ENCODE measurements around the gene NDE1.

The NDE1 gene

DNA sequence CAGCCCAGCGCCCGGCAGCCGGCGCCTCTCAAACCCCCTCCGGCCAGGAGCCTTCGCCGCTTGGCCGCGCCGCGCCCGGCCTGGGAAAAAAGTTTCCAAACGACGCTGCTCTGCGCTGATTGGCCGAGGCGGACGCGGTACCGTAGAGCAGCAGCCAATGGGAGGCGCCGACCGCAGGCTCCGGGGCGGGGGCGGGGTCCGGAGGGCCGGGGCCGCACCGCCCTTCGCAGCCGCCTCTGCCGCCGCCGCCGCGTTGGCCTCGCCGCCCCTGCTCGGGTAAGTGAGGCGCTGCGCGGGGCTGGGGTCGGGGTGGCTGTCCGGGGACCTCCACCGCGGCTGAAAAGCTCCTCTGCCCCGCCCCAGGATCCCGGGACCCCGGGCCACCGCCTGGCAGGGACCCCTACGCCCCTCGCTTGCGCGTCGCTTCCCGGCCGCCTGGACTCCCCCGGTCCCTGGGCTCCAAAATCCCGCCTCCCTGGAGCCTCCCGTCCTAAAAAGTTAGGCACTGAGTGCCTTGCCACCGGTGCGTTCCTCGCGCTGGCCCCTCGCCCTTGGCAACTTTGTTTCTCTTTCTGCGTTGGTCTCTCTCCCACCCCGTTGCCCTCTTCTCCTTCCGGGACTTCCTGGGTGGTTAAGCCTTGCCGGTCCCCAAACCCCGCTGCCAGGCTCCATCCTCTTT is at the start of gene NDE1:
Gene NDE1 (plus strand): TSS at position 227 of the 679 bp plus-strand sequence. CDS start 14,534 bp downstream, outside the sequence.
- in situ Hi-C loops (cut with MboI; ENCODE audit: low sequenced_read_pairs, unreplicated experiment) = no loop called here
- no peak for TF ChIP-seq CTCF (IDR thresholded peaks at IDR 0.05; ENCODE audit: borderline replicate concordance, control extremely low read depth, extremely low read depth, insufficient read depth, missing control alignments)
- DNase-seq (ENCODE audit: low spot score) = peak; percentile 95

- no peak for TF ChIP-seq CTCF (IDR thresholded peaks at IDR 0.05; ENCODE audit: borderline replicate concordance, control extremely low read depth, extremely low read depth, insufficient read depth, missing control alignments)
- in situ Hi-C loops (cut with MboI; ENCODE audit: low sequenced_read_pairs, unreplicated experiment) = no loop called here
- DNase-seq (ENCODE audit: low spot score) = no peak
Observed at GRCh38 chr16:15601212-15601879, 48.7 kb upstream of the NDE1 start.

GRCh38 chr16:15602285-15603044 is 47.6 kb upstream of the NDE1 start:
- in situ Hi-C loops (cut with MboI; ENCODE audit: low sequenced_read_pairs, unreplicated experiment) = no loop called here
- DNase-seq (ENCODE audit: low spot score) = no peak
- no peak for TF ChIP-seq CTCF (IDR thresholded peaks at IDR 0.05; ENCODE audit: borderline replicate concordance, control extremely low read depth, extremely low read depth, insufficient read depth, missing control alignments)

DNA sequence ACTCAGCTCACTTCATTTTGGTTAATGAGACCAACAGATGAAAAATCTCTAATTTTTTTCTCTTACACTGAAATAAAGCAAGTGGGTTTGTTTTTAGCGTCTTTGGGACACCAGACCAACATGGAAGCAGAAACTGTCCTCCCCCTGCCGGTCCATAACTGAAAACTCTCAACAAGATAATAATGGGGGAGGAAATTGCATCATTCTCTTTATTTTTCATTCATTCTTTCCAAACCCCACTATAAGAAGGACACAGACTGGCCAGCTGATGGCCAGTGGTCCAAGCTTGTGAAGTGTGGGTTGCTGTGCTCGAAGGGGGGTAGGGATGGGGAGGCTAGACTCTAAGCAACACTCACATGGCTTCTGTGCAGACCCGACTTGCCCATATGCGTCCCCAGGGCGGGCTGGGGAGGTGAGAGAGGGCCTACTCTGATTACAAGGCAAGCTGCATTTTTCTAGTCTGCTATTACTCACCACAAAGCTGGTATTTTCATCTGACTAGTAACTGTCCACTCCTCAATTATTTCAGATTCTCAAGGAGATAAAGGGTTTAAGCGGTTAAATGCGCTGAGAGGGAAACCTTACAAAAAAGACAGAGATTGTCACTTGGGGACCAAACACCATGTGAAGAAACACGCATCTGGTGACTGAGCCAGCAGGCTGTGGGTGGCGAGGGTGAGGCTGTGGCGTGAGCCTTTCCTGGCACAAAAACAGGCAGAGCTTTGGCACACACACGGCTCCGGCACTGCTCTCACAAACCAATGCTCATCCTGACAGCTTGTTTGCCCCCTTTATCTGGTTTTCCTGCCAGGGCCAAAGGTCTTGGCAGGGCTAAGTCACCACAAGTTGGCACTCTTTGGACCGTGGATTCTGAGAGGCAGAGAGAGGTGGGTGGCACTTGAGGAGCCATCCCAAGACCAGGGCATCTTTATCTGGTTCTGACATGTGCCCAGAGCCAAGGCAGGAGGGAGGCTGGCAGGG is 45.3 kb upstream of the NDE1 start:
- no peak for TF ChIP-seq CTCF (IDR thresholded peaks at IDR 0.05; ENCODE audit: borderline replicate concordance, control extremely low read depth, extremely low read depth, insufficient read depth, missing control alignments)
- DNase-seq (ENCODE audit: low spot score) = no peak
- in situ Hi-C loops (cut with MboI; ENCODE audit: low sequenced_read_pairs, unreplicated experiment) = no loop called here

GRCh38 chr16:15605839-15606517 is 44.1 kb upstream of the NDE1 start:
- TF ChIP-seq CTCF (IDR thresholded peaks at IDR 0.05; ENCODE audit: borderline replicate concordance, control extremely low read depth, extremely low read depth, insufficient read depth, missing control alignments) = no peak
- in situ Hi-C loops (cut with MboI; ENCODE audit: low sequenced_read_pairs, unreplicated experiment) = no loop called here
- DNase-seq (ENCODE audit: low spot score) = no peak

Measured in GM13976 (cell line).